ENCODE data around the gene ZNF511.

The ZNF511 gene

GRCh38 chr10:133356549-133357284, 48.0 kb downstream of the ZNF511 start:
- no peak for DNase-seq

GRCh38 chr10:133357285-133358161, 48.8 kb downstream of the ZNF511 start, which contains the start of gene FUOM:
TSS of gene FUOM (minus strand) at chr10:133358019. CDS start at chr10:133358007, 12 bp downstream.
- peak; percentile 65 for DNase-seq

- DNase-seq, result no peak
Observed at GRCh38 chr10:133358162-133358924, 49.6 kb downstream of the ZNF511 start.

- no peak for DNase-seq
Observed at GRCh38 chr10:133358925-133359310, 50.2 kb downstream of the ZNF511 start.

- DNase-seq, result no peak
Observed at GRCh38 chr10:133359554-133359971, 50.8 kb downstream of the ZNF511 start.

GRCh38 chr10:133359972-133360610, 51.4 kb downstream of the ZNF511 start:
- no peak for DNase-seq

GRCh38 chr10:133361227-133361626, 52.5 kb downstream of the ZNF511 start:
- no peak for DNase-seq

- DNase-seq, result no peak
Observed at GRCh38 chr10:133361773-133362441, 53.2 kb downstream of the ZNF511 start.

Data from femur (tissue), 1 donor.